Thyroid gland (tissue), 4 donors: ENCODE data around the gene TP53I13. TPM values are rescaled to one million over a fixed set of nuclear protein-coding genes. Genes with fewer than 3 reads are reported as not detected.

ENCODE experiments used
- DNase-seq, 2 donors: peaks; one replicate each; pipeline ENCODE4 v3.0.0-alpha.2; 2019
- H3K27ac ChIP-seq, 3 donors: fragments of 200-600 bp; sonication (generic); 1 replicate in 2 of 3; 2 replicates in 1 of 3; pipeline ENCODE4 v1.5.1; 2016 to 2019; ENCODE audit warnings: mild to moderate bottlenecking in 1 of 3, moderate library complexity in 1 of 3
- H3K27me3 ChIP-seq: fragments of 200-600 bp; sonication (generic); one replicate; pipeline ENCODE4 v1.5.1; 2019
- H3K36me3 ChIP-seq, 2 donors: fragments of 200-600 bp; sonication (generic); one replicate each; pipeline ENCODE4 v1.5.1; 2016 to 2019
- H3K4me1 ChIP-seq, 2 donors: fragments of 200-600 bp; sonication (generic); one replicate each; pipeline ENCODE4 v1.5.1; 2017 to 2019
- H3K4me3 ChIP-seq, 3 donors: fragments of 200-600 bp; sonication (generic); replicated peaks in 1 of 3; 1 replicate in 2 of 3; 2 replicates in 1 of 3; pipeline ENCODE4 v1.5.1; 2016; ENCODE audit warnings: mild to moderate bottlenecking in 1 of 3
- H3K9me3 ChIP-seq: fragments of 200-600 bp; sonication (generic); one replicate; pipeline ENCODE4 v1.5.1; 2017
- CTCF ChIP-seq, 6 experiments: fragments of 200-600 bp in 3 of 6; fragments of 450-650 bp in 3 of 6; sonication (generic) in 3 of 6; IDR thresholded peaks; one replicate each; pipeline ENCODE4 v1.5.1; 2016 to 2019; ENCODE audit warnings: antibody characterized with exemption in 6 of 6, mild to moderate bottlenecking in 2 of 6, inconsistent platforms in 1 of 6, moderate library complexity in 1 of 6
- POLR2A ChIP-seq, 2 donors: fragments of 450-650 bp; IDR thresholded peaks; one replicate each; pipeline ENCODE4 v1.6.1; 2017; ENCODE audit warnings: antibody characterized with exemption in 2 of 2, mild to moderate bottlenecking in 2 of 2, moderate library complexity in 1 of 2
- WGBS, 2 donors: methylation state at CpG; one replicate each; pipeline ENCODE4 v1.1.5; 2017; 5-methylcytosine and 5-hydroxymethylcytosine counted together
- intact Hi-C: fragments of 100-400 bp; cut with DNase I; formaldehyde crosslinking; loops from one replicate; pipeline ENCODE4 v1.15.1; 2023
- total RNA-seq, 4 donors: library from RNA; depleted of rRNA; stranded (reverse); fragments of >200 nt; gene quantifications; one replicate each; pipeline ENCODE4 v1.2.3, GENCODE V29; 2016

TP53I13 gene
- total RNA-seq, 4 donors from 2014 or later = 54.7 to 79.0 (median 57.4) TPM

- TF ChIP-seq CTCF (IDR thresholded peaks at IDR 0.05) (no peak), POLR2A (IDR thresholded peaks at IDR 0.05) (no peak)
- H3K36me3 ChIP-seq = peaks cover 7 to 8% of the 10 kb centered on the region in 2 donors
- H3K27ac ChIP-seq = no peak overlapping the region
- peaks cover 22 to 24% of the 10 kb centered on the region in 2 donors for H3K4me1 ChIP-seq
- H3K27me3 ChIP-seq = no peaks in the 10 kb centered on the region
- no peak for DNase-seq
- H3K9me3 ChIP-seq = no peaks in the 10 kb centered on the region
- no peak overlapping the region for H3K4me3 ChIP-seq
- intact Hi-C loops = no loop called here
- WGBS, 2 donors = 74 to 75% methylated on average over 4 of the region's 4 CpGs
These were observed 24.4 kb upstream of the TP53I13 start for GRCh38 chr17:29544066-29544465.

- H3K27ac ChIP-seq = peak overlapping the region in 1 of 3 donors; percentile 3
- no peak for DNase-seq
- intact Hi-C loops = no loop called here
- H3K4me1 ChIP-seq = peaks cover 24 to 27% of the 10 kb centered on the region in 2 donors
- H3K4me3 ChIP-seq = no peak overlapping the region
- no peaks in the 10 kb centered on the region for H3K9me3 ChIP-seq
- H3K27me3 ChIP-seq = no peaks in the 10 kb centered on the region
- 90 to 96% methylated on average over 1 of the region's 1 CpG for WGBS, 2 donors
- no peak for TF ChIP-seq CTCF (IDR thresholded peaks at IDR 0.05)
- TF ChIP-seq POLR2A (IDR thresholded peaks at IDR 0.05) = no peak
- peaks cover 7 to 8% of the 10 kb centered on the region in 2 donors for H3K36me3 ChIP-seq
These were observed 22.4 kb upstream of the TP53I13 start for GRCh38 chr17:29546085-29546484.

- intact Hi-C loops = no loop called here
- Histone ChIP-seq H3K36me3 (peaks cover 7 to 8% of the 10 kb centered on the region in 2 donors), H3K4me3 (no peak overlapping the region), H3K27me3 (no peaks in the 10 kb centered on the region), H3K9me3 (no peaks in the 10 kb centered on the region), H3K4me1 (peaks cover 24 to 27% of the 10 kb centered on the region in 2 donors), H3K27ac (no peak overlapping the region)
- DNase-seq = no peak
- 45 to 47% methylated on average over 1 of the region's 1 CpG for WGBS, 2 donors
- TF ChIP-seq CTCF (IDR thresholded peaks at IDR 0.05) (no peak), POLR2A (IDR thresholded peaks at IDR 0.05) (no peak)
These were observed 21.7 kb upstream of the TP53I13 start for GRCh38 chr17:29546830-29547229.

GRCh38 chr17:29549177-29549923 is 19.2 kb upstream of the TP53I13 start:
- intact Hi-C loops = no loop called here
- H3K36me3 ChIP-seq = no peaks in the 10 kb centered on the region
- no peaks in the 10 kb centered on the region for H3K27me3 ChIP-seq
- WGBS, 2 donors = 34 to 41% methylated on average over 5 of the region's 5 CpGs
- TF ChIP-seq POLR2A (IDR thresholded peaks at IDR 0.05) (no peak), CTCF (IDR thresholded peaks at IDR 0.05) (no peak)
- DNase-seq = no peak
- peaks cover 22% of the 10 kb centered on the region in 2 donors for H3K4me1 ChIP-seq
- H3K4me3 ChIP-seq = no peak overlapping the region
- H3K27ac ChIP-seq = no peak overlapping the region
- H3K9me3 ChIP-seq = no peaks in the 10 kb centered on the region

GRCh38 chr17:29555840-29556239 is 12.7 kb upstream of the TP53I13 start:
- Histone ChIP-seq H3K27me3 (no peaks in the 10 kb centered on the region), H3K9me3 (no peaks in the 10 kb centered on the region), H3K4me1 (peaks cover 6 to 10% of the 10 kb centered on the region in 2 donors), H3K36me3 (no peaks in the 10 kb centered on the region), H3K4me3 (no peak overlapping the region), H3K27ac (no peak overlapping the region)
- WGBS, 2 donors = 73 to 80% methylated on average over 3 of the region's 3 CpGs
- TF ChIP-seq POLR2A (IDR thresholded peaks at IDR 0.05) = no peak
- TF ChIP-seq CTCF (IDR thresholded peaks at IDR 0.05) = no peak
- intact Hi-C loops = no loop called here
- no peak for DNase-seq
